ENCODE data around the gene LRP1B. TPM values are rescaled to one million over a fixed set of nuclear protein-coding genes. Genes with fewer than 3 reads are reported as not detected.

LRP1B gene
- polyA plus RNA-seq, 2 of the 4 experiments (the other 2 are of a cell fraction), result 0.03 TPM; not detected in 1

DNA sequence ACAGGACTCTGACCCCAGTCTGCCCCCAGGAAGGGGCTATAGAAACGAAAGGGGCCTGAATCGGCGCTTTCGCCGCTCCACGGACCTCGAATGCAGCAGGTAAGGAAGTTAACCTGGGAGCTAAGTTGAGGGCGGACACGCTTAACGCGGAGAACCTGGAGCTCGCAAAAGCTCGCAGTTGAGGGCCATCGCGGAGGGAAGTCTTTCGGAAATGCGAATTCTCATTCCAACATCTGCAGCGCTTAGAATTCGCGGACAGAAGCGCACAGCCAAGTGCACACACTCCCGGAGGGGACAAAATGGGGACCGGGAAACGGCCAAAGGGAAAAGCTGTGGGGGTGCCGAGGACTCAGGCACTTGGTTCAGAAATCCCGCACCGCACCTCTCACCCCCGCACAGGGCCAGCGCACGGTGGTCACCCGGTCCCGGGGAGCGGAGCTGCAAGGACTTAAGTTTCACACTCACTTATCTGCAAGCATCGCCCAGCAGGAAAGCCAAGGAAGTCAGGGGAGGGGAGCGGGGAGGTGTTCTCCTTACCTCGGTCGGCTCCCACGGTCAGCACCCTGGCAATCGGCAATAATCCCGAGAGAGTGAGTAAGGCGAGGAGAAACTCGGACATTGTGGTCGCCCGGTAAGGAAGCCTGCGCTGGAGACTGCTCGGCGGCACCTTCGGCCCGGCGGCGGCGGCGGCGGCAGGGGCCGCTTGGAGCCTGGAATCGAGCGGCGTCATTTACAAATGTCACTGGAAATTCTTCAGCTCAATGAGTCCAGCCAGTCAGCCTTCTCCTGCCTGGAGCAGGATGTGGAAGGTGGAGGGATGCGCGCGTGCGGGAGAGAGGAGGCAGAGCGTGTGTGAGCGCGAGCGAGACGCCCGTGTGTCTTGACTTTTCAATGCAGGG lies 456 bp downstream of the LRP1B start:
- no peak overlapping the region for H3K27ac ChIP-seq
- DNase-seq (ENCODE audit: low read depth in 1 of 2, low spot score in 1 of 2) (peak in 1 of 2 experiments; percentile 25), FAIRE-seq (no peak), ATAC-seq (peak; percentile 80 to 87)
- ChIA-PET POLR2A (no interaction called here), CTCF (interaction anchor here (0.6 to 3.9 kb wide), 2 partner anchors 10 to 62 kb away, joined by 3 to 22 read pairs; no protein-coding TSS in a partner anchor)
- WGBS (ENCODE audit: missing lambda C conversion rate), result 6% methylated on average over 62 of the region's 68 CpGs
- no peak for TF ChIP-seq POLR2AphosphoS2 (conservative IDR thresholded peaks at IDR 0.05; ENCODE audit: low read length)
- TF ChIP-seq CBX8 (IDR thresholded peaks at IDR 0.05), result no peak
- no peak for TF ChIP-seq TP53 (CRISPR knock-in tag; IDR thresholded peaks at IDR 0.05)
- no peak for TF ChIP-seq ZFP36 (IDR thresholded peaks at IDR 0.05; ENCODE audit: borderline replicate concordance, partially characterized antibody)
- no peak for TF ChIP-seq NFE2L2 (conservative IDR thresholded peaks at IDR 0.05; ENCODE audit: low read length)
- no peak for TF ChIP-seq REST (IDR thresholded peaks at IDR 0.05)
- TF ChIP-seq HEYL (CRISPR knock-in tag; IDR thresholded peaks at IDR 0.05), result no peak
- TF ChIP-seq MAX (IDR thresholded peaks at IDR 0.05), result no peak
- TF ChIP-seq SREBF2 (IDR thresholded peaks at IDR 0.05), result no peak
- no peak for TF ChIP-seq ZSCAN20 (CRISPR knock-in tag; IDR thresholded peaks at IDR 0.05)
- no peak for TF ChIP-seq CHD2 (IDR thresholded peaks at IDR 0.05; ENCODE audit: low read length, partially characterized antibody)
- no peak for TF ChIP-seq USF2 (IDR thresholded peaks at IDR 0.05)
- no peak for TF ChIP-seq HES2 (IDR thresholded peaks at IDR 0.05)
- TF ChIP-seq FOXS1 (CRISPR knock-in tag; IDR thresholded peaks at IDR 0.05), result no peak
- TF ChIP-seq RNF2 (IDR thresholded peaks at IDR 0.05; ENCODE audit: borderline replicate concordance, low read depth), result no peak
- no peak for TF ChIP-seq FOSL2 (IDR thresholded peaks at IDR 0.05)
- TF ChIP-seq FOSL2 (CRISPR knock-in tag; IDR thresholded peaks at IDR 0.05), result no peak
- TF ChIP-seq JUNB (IDR thresholded peaks at IDR 0.05), result no peak
- TF ChIP-seq HMGXB4 (CRISPR knock-in tag; IDR thresholded peaks at IDR 0.05; ENCODE audit: borderline replicate concordance), result no peak
- no peak for TF ChIP-seq E2F6 (IDR thresholded peaks at IDR 0.05; ENCODE audit: borderline replicate concordance, low read depth)
- no peaks in the 10 kb centered on the region for H3K9me3 ChIP-seq
- peak overlapping the region; percentile 80 for H3K4me2 ChIP-seq
- H3K4me1 ChIP-seq, result peaks cover 7% of the 10 kb centered on the region; the same call in 2 of the 3 replicates
- H3K4me3 ChIP-seq, result peak overlapping the region; percentile 43

Measured in A549 (cell line).